ENCODE measurements around the gene PVALEF. TPM values are rescaled to one million over a fixed set of nuclear protein-coding genes. Genes with fewer than 3 reads are reported as not detected.

The PVALEF gene
- total and polyA plus RNA-seq, 2 donors (not counting 1 experiment from before 2014, with no cell fraction given) = not detected

GRCh38 chr17:81209141-81209540 is 43.8 kb downstream of the PVALEF start:
- Histone ChIP-seq H3K27ac (ENCODE audit: insufficient read depth, low read length) (no peak overlapping the region), H3K27me3 (ENCODE audit: control insufficient read depth, insufficient read depth, low read length) (no peaks in the 10 kb centered on the region), H4K20me1 (ENCODE audit: control insufficient read depth, extremely low read depth, insufficient read depth, low read length) (no peaks in the 10 kb centered on the region), H3K79me2 (ENCODE audit: control insufficient read depth, insufficient read depth, low read length) (no peaks in the 10 kb centered on the region), H3K4me3 (replicated peaks in 1 of 4; ENCODE audit: control extremely low read depth in 1 of 4, insufficient read depth in 1 of 4, low read depth in 3 of 4, low read length in 4 of 4) (no peak overlapping the region), H2AFZ (ENCODE audit: low read length) (no peak overlapping the region), H3K36me3 (ENCODE audit: control insufficient read depth, insufficient read depth, low read length) (peaks cover 3% of the 10 kb centered on the region), H3K4me2 (ENCODE audit: extremely low read depth, insufficient read depth, low read length) (no peak overlapping the region), H3K4me1 (ENCODE audit: control insufficient read depth, extremely low read depth, insufficient read depth, low read length) (no peaks in the 10 kb centered on the region), H3K9ac (ENCODE audit: insufficient read depth, low read length) (no peak overlapping the region), H3K9me3 (ENCODE audit: control insufficient read depth, insufficient read depth, low read depth, low read length) (no peaks in the 10 kb centered on the region)
- no peak for DNase-seq (ENCODE audit: low read depth in 2 of 2)
- TF ChIP-seq CTCF (conservative IDR thresholded peaks at IDR 0.05 in 1 of 2, IDR thresholded peaks at IDR 0.05 in 1 of 2; ENCODE audit: low read depth in 1 of 2, low read length in 2 of 2) (no peak), EZH2 (IDR thresholded peaks at IDR 0.05; ENCODE audit: low read length, missing control alignments) (no peak)

DNA sequence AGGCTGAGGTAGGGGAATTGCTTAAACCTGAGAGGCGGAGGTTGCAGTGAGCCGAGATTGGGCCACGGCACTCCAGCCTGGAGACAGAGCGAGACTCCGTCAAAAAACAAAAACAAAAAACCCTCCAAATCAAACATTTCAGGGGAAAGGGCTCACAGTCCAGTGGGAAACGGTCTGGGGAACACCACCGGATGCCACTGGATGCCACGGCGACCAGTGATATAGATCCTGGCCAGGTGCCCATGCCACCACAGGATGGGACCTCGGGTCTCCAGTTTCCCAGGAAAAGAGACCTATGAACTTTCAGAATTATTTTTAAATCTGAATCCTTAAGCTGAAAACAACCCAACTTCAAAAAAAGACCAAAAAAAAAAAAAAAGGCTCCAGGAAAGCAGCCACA is 45.2 kb downstream of the PVALEF start:
- Histone ChIP-seq H3K4me2 (ENCODE audit: extremely low read depth, insufficient read depth, low read length) (no peak overlapping the region), H3K36me3 (ENCODE audit: control insufficient read depth, insufficient read depth, low read length) (no peaks in the 10 kb centered on the region), H3K27ac (ENCODE audit: insufficient read depth, low read length) (no peak overlapping the region), H3K79me2 (ENCODE audit: control insufficient read depth, insufficient read depth, low read length) (no peaks in the 10 kb centered on the region), H4K20me1 (ENCODE audit: control insufficient read depth, extremely low read depth, insufficient read depth, low read length) (no peaks in the 10 kb centered on the region), H3K4me1 (ENCODE audit: control insufficient read depth, extremely low read depth, insufficient read depth, low read length) (no peaks in the 10 kb centered on the region), H3K4me3 (replicated peaks in 1 of 4; ENCODE audit: control extremely low read depth in 1 of 4, insufficient read depth in 1 of 4, low read depth in 3 of 4, low read length in 4 of 4) (no peak overlapping the region), H3K9ac (ENCODE audit: insufficient read depth, low read length) (no peak overlapping the region), H2AFZ (ENCODE audit: low read length) (no peak overlapping the region), H3K27me3 (ENCODE audit: control insufficient read depth, insufficient read depth, low read length) (no peaks in the 10 kb centered on the region), H3K9me3 (ENCODE audit: control insufficient read depth, insufficient read depth, low read depth, low read length) (no peaks in the 10 kb centered on the region)
- TF ChIP-seq EZH2 (IDR thresholded peaks at IDR 0.05; ENCODE audit: low read length, missing control alignments) (no peak), CTCF (conservative IDR thresholded peaks at IDR 0.05 in 1 of 2, IDR thresholded peaks at IDR 0.05 in 1 of 2; ENCODE audit: low read depth in 1 of 2, low read length in 2 of 2) (no peak)
- no peak for DNase-seq (ENCODE audit: low read depth in 2 of 2)

- DNase-seq (ENCODE audit: low read depth in 2 of 2) = peak in 1 of 2 donors; percentile 29
- no peaks in the 10 kb centered on the region for H3K27me3 ChIP-seq (ENCODE audit: control insufficient read depth, insufficient read depth, low read length)
- H4K20me1 ChIP-seq (ENCODE audit: control insufficient read depth, extremely low read depth, insufficient read depth, low read length) = no peaks in the 10 kb centered on the region
- H3K9ac ChIP-seq (ENCODE audit: insufficient read depth, low read length) = no peak overlapping the region
- H2AFZ ChIP-seq (ENCODE audit: low read length) = no peak overlapping the region
- no peaks in the 10 kb centered on the region for H3K9me3 ChIP-seq (ENCODE audit: control insufficient read depth, insufficient read depth, low read depth, low read length)
- H3K4me3 ChIP-seq (replicated peaks in 1 of 4; ENCODE audit: control extremely low read depth in 1 of 4, insufficient read depth in 1 of 4, low read depth in 3 of 4, low read length in 4 of 4) = no peak overlapping the region
- H3K27ac ChIP-seq (ENCODE audit: insufficient read depth, low read length) = no peak overlapping the region
- no peaks in the 10 kb centered on the region for H3K36me3 ChIP-seq (ENCODE audit: control insufficient read depth, insufficient read depth, low read length)
- no peaks in the 10 kb centered on the region for H3K4me1 ChIP-seq (ENCODE audit: control insufficient read depth, extremely low read depth, insufficient read depth, low read length)
- H3K4me2 ChIP-seq (ENCODE audit: extremely low read depth, insufficient read depth, low read length) = no peak overlapping the region
- TF ChIP-seq EZH2 (IDR thresholded peaks at IDR 0.05; ENCODE audit: low read length, missing control alignments) (no peak), CTCF (conservative IDR thresholded peaks at IDR 0.05 in 1 of 2, IDR thresholded peaks at IDR 0.05 in 1 of 2; ENCODE audit: low read depth in 1 of 2, low read length in 2 of 2) (no peak)
- H3K79me2 ChIP-seq (ENCODE audit: control insufficient read depth, insufficient read depth, low read length) = no peaks in the 10 kb centered on the region
Observed at GRCh38 chr17:81210868-81211267, 45.6 kb downstream of the PVALEF start.
